Stimulated activated CD4-positive, alpha-beta T cell treated with anti-CD3 and anti-CD28 coated beads, Interleukin-4, amount 100 ng/mL, for 24 hours (primary cell): ENCODE data around the gene KCNK7.

Experiments
- DNase-seq: peaks from one replicate; pipeline ENCODE4 v3.0.0-alpha.2; 2020

The KCNK7 gene

DNA sequence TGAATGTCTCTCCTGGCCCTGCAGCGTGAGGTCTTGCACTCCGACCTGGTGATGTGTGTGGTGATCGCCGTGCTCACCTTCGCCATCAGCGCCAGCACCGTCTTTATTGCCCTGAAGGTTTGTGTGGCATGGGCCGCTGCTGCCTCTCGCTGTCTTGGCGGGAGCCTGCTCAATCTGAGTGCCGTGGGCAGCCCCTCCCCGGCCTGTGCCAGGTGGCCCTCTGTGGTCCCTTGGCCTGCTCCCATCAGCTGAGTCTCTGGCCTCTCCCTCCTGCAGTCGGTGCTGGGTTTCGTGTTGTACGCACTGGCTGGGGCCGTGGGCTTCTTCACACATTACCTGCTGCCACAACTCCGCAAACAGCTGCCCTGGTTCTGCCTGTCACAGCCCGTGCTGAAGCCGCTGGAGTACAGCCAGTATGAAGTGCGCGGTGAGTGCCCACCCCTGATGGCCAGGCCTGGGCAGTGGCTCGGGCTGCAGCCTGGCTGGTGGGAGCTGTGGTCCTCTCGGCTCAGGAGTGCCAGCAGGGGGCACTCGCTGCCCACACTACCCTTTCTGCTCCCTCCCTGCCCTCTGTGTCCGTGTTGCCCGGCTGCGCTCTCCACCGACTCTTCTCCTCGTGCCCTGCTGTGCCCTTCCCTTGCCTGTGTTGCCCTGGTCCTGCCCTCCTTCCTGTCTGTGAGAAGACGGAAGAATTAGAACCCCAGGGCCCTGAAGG, 30.2 kb upstream of the KCNK7 start:
- peak; percentile 46 for DNase-seq

DNA sequence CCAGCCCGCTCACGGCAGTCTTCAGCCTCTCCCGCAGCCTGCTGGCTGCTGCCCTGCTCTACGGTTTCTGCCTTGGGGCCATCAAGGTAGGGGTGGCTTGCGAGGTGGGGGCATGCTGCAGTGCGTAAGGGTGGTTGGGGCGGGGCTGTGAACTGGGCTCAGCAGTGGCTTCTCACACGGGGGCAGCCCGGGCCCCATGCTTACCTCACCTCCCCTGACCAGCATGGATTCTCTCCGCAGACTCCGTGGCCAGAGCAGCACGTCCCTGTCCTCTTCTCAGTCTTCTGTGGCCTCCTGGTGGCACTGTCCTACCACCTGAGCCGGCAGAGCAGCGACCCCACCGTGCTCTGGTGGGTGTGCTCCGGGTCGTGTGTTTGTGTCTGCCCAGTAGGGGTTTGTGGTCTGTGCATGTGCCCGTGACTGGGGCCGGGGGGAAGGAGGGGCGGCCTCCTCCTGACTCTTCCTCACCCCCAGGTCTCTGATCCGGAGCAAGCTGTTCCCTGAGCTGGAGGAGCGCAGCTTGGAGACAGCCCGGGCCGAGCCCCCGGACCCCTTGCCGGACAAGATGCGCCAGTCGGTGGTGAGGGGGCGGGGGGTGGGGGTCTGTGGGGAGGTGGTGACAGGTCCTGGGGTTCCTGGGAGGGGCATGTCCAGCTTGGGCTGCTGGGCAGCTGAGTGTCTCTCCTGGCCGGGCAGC, 29.5 kb upstream of the KCNK7 start:
- DNase-seq = no peak

DNA sequence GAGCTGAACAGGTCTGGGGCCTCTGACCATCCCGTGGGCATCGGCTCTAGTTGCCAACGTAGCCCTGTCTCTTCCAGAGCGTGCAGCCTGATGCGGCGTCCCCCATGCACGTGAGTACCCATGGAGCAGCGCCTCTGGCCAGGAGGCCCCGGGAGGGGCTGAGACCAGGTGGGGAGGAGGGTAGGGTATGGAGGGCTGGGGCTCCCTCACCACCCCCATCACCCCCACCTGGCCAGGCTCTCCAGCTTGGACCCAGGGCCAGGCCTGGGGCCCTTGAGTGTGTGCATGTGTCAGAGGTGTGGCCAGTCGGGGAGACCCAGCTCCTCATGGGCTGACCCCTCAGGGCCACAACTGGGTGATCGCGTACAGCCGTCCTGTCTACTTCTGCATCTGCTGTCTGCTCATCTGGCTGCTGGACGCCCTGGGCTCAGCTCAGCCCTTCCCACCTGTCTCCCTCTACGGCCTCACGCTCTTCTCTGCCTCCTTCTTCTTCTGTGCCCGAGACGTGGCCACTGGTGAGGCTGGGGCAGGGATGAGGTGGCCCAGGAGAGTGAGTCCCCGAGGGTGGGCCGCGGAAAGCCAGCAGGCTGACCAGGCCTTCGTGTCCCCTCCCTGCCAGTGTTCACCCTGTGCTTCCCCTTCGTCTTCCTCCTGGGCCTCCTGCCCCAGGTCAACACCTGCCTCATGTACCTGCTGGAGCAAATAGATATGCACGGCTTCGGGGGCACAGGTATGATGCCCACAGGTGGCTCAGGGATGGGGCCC, 28.4 kb upstream of the KCNK7 start:
- no peak for DNase-seq

DNA sequence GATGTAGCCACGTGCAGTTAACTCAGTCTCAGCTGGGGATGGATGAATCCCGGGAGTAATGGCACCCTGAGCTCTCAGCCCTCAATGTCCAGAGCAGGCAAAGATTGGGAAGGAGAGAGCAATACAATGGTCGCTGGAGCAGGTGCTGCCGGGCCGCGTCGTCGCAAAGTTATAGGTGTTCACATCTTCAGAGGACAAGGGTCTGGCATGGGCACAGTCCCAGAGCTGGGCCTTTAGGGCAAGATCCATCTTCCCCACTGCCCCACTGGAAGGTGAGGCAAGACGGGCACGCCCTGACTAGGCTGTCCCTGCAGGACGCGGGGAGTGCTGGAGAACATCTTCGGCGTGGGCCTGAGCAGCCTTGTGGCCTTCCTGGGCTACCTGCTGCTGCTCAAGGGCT, 27.6 kb upstream of the KCNK7 start:
- DNase-seq = no peak

DNA sequence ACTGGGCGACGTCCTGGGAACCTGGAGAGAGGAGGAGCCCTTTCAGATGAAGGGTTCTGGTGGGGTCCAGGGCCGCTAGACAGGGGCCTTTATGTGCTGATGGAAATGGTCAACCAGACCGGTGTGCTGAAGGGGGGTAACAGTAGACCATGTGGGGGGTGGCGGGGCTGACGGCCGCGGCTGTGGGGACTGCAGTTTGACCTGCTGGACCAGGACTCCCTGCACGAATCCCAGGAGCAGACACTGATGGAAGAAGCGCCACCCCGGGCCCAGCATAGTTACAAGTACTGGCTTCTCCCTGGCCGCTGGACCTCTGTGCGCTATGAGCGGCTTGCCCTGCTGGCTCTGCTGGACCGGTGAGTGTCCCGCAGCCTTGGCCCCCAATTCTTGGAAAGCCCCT, 26.4 kb upstream of the KCNK7 start:
- DNase-seq = no peak

DNA sequence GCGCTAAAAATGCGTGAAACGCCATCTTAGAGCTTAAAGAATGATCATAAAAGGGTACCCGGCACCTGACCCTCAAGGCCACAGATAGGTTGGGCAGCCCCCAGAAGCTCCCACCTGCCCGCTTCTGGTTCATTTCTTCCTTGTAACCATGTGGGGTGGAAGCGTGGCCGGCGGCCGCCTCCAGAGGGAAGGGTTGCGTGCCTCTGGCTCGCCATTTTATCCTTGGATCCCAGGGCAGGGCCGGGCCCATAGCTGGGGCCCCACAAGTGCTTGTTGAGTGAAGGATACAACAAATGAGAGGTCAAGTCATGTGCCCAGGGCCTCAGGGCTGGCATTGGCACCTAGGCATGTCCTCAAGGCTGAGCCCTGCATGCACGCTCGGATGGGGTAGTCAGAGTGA, 25.9 kb upstream of the KCNK7 start:
- no peak for DNase-seq

DNA sequence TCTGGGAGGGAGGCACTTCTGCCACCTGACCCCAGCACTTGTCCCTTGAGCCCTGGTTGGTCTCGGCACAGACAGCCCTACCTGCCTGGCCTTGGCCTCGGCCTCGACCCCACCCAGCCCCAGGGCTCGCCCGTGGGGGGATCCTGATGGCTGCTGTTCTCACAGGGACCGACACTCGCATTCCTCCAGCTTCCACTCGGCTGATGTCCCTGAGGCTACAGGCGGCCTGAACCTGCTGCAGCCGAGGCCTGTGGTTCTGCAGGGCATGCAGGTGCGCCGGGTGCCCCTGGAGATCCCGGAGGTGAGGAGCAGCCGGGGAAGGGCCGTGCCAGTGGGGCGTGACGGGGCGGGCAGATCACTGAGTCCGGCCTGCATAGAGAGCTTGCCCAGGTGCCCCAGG, 25.1 kb upstream of the KCNK7 start:
- no peak for DNase-seq

DNA sequence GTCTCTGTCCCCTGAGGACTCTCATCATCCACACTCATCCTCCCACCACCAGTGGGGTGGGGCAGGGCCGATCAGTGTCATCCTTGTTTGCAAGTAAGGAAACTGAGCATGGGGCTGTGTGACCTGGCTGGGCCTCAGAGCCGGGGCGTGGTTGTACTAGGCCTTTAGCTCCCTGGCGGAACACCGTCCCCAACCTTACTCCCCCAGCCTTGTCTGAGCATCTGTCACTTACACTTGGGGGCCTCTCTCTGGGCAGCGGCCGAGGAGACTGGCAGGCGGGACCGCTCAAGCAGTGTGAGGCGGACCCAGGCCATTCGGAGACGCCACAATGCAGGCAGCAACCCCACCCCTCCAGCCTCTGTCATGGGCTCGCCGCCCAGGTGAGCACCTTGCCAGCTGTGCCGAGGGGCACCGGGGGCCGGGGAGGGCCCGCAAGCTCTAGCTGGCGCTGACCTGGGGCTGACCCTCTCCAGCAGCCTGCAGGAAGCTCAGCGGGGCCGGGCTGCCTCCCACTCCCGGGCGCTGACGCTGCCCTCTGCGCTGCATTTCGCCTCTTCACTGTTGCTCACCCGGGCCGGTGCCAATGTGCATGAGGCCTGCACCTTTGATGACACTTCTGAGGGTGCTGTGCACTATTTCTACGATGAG, 23.8 kb upstream of the KCNK7 start:
- DNase-seq = no peak

DNA sequence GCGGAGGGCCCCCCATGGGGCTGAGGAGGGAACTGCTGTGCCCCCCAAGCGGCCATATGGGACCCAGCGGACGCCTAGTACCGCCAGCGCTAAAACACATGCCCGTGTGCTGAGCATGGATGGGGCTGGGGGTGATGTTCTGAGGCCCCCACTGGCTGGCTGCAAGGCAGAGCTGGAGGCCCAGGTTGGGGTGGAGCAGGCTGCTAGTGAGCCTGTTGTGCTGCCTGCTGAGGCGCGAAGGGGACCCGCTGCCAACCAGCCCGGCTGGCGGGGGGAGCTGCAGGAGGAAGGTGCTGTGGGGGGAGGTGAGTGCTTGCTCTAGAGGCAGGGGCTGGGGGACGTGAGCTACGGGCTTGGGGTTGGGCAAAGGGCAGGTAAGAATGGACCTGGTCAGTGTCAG, 23.2 kb upstream of the KCNK7 start:
- no peak for DNase-seq

DNA sequence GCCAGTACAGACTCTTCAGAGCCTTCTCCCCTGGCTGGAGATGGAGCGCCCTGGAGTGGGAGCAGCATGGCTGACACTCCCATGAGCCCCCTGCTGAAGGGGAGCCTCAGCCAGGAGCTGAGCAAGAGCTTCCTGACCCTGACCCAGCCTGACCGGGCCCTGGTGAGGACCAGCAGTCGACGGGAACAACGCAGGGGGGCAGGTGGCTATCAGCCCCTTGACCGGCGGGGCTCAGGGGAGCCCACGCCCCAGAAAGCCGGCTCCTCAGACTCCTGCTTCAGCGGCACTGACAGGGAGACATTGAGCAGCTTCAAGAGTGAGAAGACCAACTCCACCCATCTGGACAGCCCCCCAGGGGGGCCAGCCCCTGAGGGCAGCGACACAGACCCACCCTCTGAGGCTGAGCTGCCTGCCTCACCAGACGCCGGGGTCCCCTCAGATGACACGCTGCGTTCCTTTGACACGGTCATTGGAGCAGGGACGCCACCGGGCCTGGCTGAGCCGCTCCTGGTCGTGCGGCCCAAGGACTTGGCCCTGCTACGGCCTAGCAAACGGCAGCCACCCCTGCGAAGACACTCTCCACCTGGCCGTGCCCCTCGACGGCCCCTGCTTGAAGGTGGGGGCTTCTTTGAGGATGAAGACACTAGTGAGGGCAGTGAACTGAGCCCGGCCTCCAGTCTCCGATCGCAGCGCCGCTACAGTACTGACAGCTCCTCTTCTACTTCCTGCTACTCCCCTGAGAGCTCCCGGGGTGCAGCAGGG, 22.6 kb upstream of the KCNK7 start:
- no peak for DNase-seq

DNA sequence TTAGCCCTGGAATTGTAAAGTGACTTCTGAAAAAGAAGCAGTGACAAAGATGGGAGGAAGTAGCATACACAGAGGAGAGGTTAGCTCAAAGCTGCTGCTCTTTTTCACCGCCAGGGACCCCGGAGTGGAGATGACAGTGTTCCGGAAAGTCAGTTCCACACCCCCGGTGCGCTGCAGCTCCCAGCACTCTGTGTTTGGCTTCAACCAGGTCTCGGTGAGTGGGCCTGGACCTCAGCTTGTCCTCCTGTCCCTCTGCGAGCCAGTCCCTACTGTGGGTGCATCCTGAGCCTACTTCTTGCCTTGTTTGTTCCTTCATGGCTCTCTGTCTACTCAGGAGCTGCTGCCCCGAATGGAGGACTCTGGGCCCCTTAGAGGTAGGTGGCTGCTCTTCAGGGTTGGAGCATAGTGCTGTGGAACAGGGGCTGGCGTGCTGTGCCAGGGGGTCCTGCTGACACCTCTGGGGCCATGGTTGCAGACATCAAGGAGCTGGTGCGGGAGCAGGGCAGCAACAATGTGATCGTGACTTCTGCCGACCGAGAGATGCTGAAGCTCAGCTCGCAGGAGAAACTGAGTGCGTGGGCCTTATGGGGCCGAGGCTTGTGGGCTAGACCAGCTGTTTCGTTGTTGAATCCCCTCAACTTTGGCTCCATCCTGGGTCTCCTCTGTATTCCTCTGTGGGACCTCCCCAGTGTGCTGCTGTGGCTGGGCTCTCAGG, 21.7 kb upstream of the KCNK7 start:
- DNase-seq = no peak

DNA sequence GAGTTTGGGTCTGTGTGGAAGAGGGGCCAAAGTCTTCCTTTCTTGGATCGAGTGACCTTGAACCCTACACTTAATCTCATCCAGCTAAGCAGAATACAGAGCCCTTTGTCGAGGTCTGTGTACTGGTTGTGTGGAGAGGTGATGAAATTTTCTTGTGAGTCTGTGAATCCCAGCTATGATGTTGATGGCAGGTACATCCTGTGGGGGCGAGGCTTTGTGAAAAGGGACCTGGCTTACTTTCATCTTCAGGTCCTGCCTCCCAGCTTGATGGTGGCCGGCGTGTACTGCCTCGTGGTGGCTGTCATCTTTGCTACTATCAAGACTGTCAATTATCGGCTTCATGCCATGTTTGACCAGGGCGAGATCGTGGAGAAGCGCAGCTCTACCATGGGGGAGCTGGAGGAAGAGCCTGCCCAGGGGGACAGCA, 21.0 kb upstream of the KCNK7 start:
- no peak for DNase-seq

DNA sequence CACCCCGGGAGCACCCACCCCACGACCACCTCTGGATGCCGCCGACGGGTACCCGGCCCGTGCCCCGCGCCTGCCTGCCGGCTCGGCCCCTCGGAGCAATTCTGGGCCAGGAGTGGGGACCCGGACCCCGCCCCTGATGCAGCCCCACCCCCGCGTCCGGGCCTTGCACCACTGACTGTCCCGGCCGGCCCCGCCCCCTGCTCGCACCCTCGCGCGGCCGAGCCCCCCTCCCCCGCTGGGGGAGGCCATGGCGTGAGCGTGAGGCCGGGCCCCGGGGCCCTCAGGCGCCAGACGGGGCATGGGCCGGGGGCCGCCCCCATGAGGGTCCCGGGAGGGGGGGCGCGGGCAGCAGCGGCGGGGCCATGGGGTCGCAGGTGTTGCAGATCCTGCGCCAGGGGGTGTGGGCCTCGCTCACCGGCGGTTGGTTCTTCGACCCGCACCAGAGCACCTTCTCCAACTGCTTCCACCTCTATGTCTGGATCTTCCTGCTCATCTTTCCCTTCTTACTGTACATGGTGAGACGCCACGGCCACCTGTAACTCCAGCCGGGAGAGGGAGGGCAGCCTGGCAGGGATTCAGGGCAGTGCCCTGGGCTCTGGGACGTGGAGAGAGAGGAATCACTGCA, 20.5 kb upstream of the KCNK7 start:
- DNase-seq = no peak

DNA sequence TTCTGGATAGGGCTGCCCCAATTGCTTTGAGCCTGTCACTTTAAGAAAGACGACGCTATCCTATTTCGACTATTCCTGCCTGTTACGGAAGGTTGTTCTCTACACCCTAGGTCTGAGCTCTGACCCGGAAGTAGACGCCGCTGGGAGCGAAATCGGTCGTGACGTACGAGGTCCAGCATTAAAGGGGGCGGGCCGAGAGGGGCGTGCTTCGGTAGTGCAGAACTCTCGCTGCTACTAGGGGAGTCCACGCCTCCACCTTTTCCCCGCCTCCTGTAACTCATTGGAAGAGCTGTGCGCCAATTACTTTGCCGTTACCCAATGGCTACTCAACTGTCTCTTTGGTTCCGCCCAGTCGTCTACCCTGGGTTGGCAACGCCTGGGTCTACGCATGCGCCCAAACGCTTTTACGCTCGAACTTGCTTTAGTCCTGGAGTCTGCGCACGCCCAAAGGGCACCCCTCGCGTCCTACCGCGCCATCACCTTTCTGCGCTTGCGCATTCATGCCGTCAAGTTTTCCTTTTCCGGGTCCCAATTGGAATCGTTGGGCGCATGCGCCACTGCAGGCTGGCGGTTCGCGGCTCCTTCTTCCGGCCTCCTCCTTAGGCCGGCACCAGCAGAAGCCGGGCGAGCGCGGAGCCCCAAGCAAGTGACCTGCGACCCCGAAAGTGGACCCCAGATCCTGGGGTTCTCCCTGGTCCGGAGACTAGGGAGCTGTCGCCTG, 19.8 kb upstream of the KCNK7 start, which contains the start of gene PCNX3:
TSS of gene PCNX3 (plus strand) at position 548 of the 721 bp plus-strand sequence. CDS start 536 bp downstream, outside the sequence.
- DNase-seq = peak; percentile 100

DNA sequence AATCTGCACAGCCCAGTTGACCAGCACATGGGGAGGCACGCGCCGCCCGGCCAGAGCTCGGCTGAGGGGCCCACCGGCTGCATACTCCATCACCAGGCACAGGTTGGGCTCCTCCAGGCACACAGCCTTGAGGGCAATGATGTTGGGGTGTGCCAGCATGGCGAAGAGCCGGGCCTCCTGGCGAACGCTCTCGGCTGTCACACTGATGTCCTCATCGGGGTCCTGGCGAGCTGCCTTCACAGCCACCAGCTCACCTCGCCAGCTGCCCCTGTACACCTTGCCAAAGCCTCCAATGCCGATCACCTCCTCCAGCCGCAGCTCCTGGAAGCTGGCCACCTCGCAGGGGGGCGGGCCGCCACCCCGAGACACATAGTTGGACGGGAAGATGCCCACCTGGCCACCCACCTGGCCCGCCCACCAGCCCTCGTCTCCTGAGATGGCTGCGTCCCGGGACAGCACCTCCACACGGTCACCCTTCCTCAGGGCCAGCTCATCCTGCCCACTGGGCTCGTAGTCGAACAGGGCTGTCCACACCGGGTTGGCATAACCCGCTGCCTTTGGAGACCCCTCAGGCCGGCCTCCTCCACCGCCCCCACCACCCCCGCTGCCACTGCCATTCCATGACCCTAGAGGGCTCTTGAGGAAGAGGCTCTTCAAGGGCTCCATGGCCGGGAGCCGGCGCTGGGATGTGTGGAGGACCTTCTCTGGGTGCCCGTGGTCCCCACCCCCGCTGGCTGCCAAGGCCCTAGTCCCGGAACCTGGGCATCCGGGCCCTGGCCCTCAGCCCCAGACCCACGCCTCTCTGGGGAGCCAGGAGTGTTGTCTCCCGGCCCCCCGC, 17.7 kb upstream of the KCNK7 start:
- DNase-seq = no peak

DNA sequence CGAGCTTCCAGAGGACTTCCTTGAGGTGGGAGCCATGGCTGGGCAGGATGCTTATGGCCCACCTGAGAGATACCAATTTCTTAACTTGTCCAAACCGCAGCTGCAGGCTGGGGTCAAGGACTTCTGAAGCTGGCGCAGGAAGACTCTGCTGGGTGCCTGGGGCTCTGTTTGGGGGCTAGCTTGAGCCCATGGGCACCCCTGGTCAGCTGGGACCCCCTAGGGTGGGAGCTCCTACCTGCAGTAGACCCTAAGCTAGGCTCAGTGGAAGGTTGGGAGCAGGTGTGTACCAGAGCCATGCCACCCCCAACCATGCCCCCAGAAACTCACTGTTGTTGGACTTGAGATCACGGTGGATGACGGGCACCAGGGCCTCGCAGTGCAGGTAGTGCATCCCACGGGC, 17.1 kb upstream of the KCNK7 start:
- no peak for DNase-seq

DNA sequence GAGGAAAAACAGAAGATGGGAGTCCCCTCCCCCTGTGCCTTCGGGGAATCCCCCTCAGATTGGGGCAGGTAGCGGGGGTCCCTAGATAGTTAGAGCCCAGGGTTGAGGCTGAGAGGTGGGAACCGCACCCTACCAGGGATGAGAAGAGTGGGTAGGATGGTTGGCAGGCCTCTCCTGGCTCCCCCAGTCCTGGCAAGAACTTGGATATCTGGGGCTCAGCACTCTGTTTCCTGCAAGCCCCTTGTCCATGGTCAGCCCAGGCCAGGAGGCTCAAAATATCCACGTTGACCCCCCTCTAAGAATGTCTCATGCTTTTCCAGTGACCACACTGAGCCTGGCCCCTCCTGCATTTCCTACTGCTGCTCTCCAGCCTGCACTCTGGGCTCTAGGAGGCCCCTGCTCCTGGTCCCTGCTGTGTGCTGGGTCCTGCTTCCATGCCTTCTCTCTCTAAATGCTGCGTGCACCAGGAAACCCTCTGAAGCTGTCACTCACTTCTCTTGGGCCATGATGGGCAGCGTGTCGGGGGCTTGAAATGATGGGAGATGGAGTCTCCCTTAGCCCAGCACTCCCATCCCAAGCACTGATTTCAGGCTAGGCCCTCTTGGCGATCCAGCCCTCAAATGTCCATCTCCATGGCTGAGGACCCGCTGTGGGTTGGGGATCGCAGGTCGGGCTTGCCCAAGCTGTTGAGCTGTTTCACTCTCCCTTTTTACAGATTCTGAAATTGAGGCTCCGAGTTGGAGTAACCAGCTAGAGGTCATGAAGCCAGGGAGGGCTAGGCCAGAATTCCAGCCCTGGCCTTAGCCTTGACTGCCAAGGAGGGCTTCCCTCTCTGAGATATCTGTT, 16.4 kb upstream of the KCNK7 start:
- no peak for DNase-seq

DNA sequence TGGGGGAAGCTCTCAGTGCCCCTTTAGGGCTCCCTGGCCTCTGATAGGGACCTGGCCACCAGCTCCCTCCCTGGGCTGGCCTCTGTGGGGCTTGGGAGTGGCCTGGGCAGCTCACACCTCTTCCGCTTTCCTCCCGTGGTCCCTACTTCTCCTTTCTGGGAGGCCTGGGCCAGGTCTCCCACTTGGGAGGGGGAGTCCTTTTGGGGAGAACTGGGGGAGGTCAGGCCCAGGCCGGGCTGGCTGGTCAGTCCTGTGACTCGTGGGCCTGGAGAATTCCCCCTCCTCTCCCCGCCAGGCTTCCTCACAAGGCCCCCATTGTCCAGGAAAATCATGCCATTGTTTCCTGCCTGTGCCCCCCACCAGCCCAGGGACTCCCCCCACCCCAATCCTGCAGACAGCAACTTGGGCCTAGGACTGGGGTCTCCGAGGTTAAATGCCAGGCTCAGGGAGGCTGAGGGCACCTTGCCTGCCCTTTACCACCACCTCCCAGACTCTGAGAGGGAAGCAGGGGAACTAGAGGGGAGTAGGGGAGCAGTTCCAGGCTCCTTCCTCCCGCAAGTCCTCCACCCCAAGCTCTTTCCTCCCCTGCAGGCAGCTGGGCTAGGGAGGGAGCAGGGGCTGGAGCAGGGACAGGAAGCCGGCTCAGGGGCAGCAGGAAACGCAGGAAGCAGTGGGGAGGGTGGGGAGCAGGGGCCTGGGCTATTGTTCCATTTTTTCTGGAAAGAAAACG, 15.6 kb upstream of the KCNK7 start:
- no peak for DNase-seq
